ENCODE data around the gene LONRF2.

Gene LONRF2

GRCh38 chr2:100301881-100302584 is 20.3 kb downstream of the LONRF2 start:
- no peak for DNase-seq (ENCODE audit: low spot score)

GRCh38 chr2:100299548-100299947 is 22.8 kb downstream of the LONRF2 start:
- DNase-seq (ENCODE audit: low spot score) = no peak

GRCh38 chr2:100297511-100297910 is 24.8 kb downstream of the LONRF2 start:
- no peak for DNase-seq (ENCODE audit: low spot score)

GRCh38 chr2:100294162-100294497 is 28.2 kb downstream of the LONRF2 start:
- DNase-seq (ENCODE audit: low spot score) = no peak

GRCh38 chr2:100293341-100294161 is 28.8 kb downstream of the LONRF2 start:
- DNase-seq (ENCODE audit: low spot score) = no peak

GRCh38 chr2:100292022-100292580 is 30.2 kb downstream of the LONRF2 start:
- DNase-seq (ENCODE audit: low spot score) = no peak

- no peak for DNase-seq (ENCODE audit: low spot score)
Measured at GRCh38 chr2:100291152-100291970, 30.9 kb downstream of the LONRF2 start.

GRCh38 chr2:100290718-100291151 is 31.6 kb downstream of the LONRF2 start:
- no peak for DNase-seq (ENCODE audit: low spot score)

GRCh38 chr2:100289020-100289419 is 33.3 kb downstream of the LONRF2 start:
- DNase-seq (ENCODE audit: low spot score) = no peak

- DNase-seq (ENCODE audit: low spot score) = no peak
Measured at GRCh38 chr2:100286318-100286717, 36.0 kb downstream of the LONRF2 start.

GRCh38 chr2:100285691-100286090 is 36.6 kb downstream of the LONRF2 start:
- DNase-seq (ENCODE audit: low spot score) = no peak

GRCh38 chr2:100285011-100285410 is 37.3 kb downstream of the LONRF2 start:
- DNase-seq (ENCODE audit: low spot score) = no peak

GRCh38 chr2:100283724-100284501 is 38.4 kb downstream of the LONRF2 start:
- no peak for DNase-seq (ENCODE audit: low spot score)

- DNase-seq (ENCODE audit: low spot score) = no peak
Measured at GRCh38 chr2:100281521-100282438, 40.5 kb downstream of the LONRF2 start.

- no peak for DNase-seq (ENCODE audit: low spot score)
Measured at GRCh38 chr2:100279586-100280534, 42.4 kb downstream of the LONRF2 start.

GRCh38 chr2:100278986-100279385 is 43.3 kb downstream of the LONRF2 start:
- no peak for DNase-seq (ENCODE audit: low spot score)

GRCh38 chr2:100278501-100278900 is 43.8 kb downstream of the LONRF2 start:
- no peak for DNase-seq (ENCODE audit: low spot score)

- no peak for DNase-seq (ENCODE audit: low spot score)
Measured at GRCh38 chr2:100277540-100278207, 44.6 kb downstream of the LONRF2 start.

GRCh38 chr2:100276716-100277115 is 45.6 kb downstream of the LONRF2 start:
- DNase-seq (ENCODE audit: low spot score) = no peak

All from germinal center (tissue), 1 donor.